Measurements from ENCODE around the gene KLB.

The KLB gene

GRCh38 chr4:39469429-39470077, 62.8 kb downstream of the KLB start:
- TF ChIP-seq, protein P1, sequence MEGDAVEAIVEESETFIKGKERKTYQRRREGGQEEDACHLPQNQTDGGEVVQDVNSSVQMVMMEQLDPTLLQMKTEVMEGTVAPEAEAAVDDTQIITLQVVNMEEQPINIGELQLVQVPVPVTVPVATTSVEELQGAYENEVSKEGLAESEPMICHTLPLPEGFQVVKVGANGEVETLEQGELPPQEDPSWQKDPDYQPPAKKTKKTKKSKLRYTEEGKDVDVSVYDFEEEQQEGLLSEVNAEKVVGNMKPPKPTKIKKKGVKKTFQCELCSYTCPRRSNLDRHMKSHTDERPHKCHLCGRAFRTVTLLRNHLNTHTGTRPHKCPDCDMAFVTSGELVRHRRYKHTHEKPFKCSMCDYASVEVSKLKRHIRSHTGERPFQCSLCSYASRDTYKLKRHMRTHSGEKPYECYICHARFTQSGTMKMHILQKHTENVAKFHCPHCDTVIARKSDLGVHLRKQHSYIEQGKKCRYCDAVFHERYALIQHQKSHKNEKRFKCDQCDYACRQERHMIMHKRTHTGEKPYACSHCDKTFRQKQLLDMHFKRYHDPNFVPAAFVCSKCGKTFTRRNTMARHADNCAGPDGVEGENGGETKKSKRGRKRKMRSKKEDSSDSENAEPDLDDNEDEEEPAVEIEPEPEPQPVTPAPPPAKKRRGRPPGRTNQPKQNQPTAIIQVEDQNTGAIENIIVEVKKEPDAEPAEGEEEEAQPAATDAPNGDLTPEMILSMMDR (IDR thresholded peaks at IDR 0.05; ENCODE audit: low read depth, low read length) = peak; percentile 83
- DNase-seq (ENCODE audit: extremely low read depth, low read depth) = peak; percentile 64

- no peak for DNase-seq (ENCODE audit: extremely low read depth, low read depth)
- TF ChIP-seq, protein P1 (IDR thresholded peaks at IDR 0.05; ENCODE audit: low read depth, low read length) = no peak
These were observed 63.7 kb downstream of the KLB start for GRCh38 chr4:39470402-39470801.

DNA sequence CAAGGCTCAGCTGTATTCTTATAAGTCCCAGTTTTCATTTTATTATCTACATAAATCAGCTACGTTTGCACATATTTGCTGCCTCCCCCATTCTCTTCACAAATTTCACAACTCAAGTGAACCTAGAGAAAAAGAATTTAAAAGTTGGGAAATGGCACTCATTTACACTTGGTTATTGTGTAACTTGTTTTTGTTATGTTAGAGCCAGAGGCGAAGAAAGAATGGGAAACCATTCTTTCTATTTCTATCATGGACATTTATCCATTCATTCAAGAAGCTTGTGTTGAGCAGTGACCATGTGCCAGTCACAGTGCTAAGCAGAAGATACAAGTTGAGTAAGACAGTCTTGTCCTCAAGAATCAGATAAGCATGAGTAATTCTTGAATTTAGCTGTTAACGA, 65.7 kb downstream of the KLB start:
- DNase-seq (ENCODE audit: extremely low read depth, low read depth) = no peak
- TF ChIP-seq, protein P1 (IDR thresholded peaks at IDR 0.05; ENCODE audit: low read depth, low read length) = no peak

DNA sequence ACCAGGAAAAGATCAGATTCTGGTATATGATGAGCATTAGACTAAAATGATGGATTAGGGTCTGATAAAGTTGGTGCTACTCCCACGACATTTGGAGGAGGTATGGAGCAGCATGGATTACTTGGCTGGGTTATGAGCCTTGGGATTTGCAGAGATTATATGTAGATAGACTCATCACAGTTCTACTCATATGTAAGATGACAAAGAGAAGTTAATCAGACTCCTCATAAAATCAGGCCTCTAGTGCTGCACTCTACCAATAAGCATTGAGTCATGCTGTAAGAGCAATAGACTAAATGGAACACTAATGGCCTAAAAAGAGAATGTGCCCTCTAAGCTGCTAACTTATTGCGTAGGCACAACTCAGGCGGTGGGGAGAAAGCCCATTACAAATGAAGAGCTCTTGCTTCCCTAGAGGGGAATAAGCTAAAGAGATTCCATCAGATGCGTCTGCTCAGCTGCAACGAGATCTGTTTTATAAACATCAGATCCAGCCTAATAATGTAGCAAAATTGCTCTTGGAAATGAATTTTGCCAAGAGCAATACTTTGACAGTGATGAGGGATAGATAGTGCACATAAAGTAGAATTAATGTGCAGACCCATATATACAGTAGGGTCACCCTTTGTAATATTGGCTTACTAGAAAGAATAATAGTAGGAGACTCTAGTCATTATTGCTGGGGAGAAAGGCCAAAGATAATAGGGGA, 69.6 kb downstream of the KLB start:
- TF ChIP-seq, protein P1 (IDR thresholded peaks at IDR 0.05; ENCODE audit: low read depth, low read length) = no peak
- no peak for DNase-seq (ENCODE audit: extremely low read depth, low read depth)

- no peak for DNase-seq (ENCODE audit: extremely low read depth, low read depth)
- TF ChIP-seq, protein P1 (IDR thresholded peaks at IDR 0.05; ENCODE audit: low read depth, low read length) = no peak
These were observed 73.5 kb downstream of the KLB start for GRCh38 chr4:39480251-39480650.

DNA sequence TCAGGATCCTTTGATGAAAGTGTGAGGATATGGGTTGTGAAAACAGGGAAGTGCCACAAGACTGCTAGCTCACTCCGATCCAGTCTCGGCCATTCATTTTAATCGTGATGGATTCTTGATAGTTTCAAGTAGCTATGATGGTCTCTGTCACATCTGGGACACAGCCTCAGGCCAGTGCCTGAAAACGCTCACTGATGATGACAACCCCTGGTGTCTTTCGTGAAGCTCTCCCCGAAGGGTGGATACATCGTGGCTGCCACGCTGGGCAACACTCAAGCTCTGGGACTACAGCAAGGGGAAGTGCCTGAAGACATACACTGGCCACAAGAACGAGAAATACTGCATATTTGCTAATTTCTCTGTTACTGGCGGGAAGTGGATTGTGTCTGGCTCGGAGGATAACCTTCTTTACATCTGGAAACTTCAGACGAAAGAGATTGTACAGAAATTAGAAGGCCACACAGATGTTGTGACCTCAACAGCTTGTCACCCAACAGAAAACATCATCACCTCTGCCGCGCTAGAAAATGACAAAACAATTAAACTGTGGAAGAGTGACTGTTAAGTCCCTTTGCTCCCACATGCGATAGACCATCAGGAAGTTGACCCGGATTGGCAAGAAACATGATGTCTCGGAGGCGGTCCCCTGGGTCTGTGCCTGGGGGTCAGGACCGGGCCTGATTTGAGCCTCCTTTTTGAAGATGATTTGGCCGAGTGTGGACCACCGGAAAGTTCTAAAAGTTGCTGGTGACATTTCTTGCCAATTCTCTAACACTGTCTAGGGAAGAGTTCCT, 74.4 kb downstream of the KLB start:
- TF ChIP-seq, protein P1 (IDR thresholded peaks at IDR 0.05; ENCODE audit: low read depth, low read length) = no peak
- DNase-seq (ENCODE audit: extremely low read depth, low read depth) = no peak
